Breast epithelium (tissue), 3 donors: ENCODE data around the gene P2RX3.

Experiments
- POLR2A ChIP-seq: fragments of 450-650 bp; IDR thresholded peaks from one replicate; pipeline ENCODE4 v1.6.1; 2016; ENCODE audit warnings: antibody characterized with exemption, mild to moderate bottlenecking, moderate library complexity
- TF ChIP-seq, protein P1 (sequence below), 3 donors: fragments of 450-650 bp; IDR thresholded peaks; one replicate each; pipeline ENCODE4 v1.5.1; 2016 to 2017; ENCODE audit warnings: antibody characterized with exemption in 3 of 3, mild to moderate bottlenecking in 3 of 3, moderate library complexity in 3 of 3

DNA sequence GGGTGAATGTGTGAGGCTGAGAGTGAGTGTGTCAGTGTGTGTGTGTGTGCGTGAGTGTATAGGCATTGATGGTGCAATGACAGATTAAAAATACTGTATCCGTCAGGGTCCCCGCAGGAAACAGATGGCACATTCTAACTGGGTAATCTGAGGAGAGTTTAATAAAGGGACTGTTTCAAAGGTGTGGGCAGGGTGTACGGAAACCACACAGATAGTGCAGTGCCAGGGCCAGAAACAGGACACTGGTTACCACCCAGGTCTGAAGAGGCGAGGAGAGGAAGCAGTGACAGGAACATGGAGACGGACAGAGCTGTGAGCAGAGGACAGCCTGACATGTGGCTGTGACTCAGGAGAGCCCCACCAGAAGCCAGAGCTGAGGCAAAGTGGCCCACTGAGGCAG lies 16.5 kb downstream of the P2RX3 start:
- TF ChIP-seq, protein P1, sequence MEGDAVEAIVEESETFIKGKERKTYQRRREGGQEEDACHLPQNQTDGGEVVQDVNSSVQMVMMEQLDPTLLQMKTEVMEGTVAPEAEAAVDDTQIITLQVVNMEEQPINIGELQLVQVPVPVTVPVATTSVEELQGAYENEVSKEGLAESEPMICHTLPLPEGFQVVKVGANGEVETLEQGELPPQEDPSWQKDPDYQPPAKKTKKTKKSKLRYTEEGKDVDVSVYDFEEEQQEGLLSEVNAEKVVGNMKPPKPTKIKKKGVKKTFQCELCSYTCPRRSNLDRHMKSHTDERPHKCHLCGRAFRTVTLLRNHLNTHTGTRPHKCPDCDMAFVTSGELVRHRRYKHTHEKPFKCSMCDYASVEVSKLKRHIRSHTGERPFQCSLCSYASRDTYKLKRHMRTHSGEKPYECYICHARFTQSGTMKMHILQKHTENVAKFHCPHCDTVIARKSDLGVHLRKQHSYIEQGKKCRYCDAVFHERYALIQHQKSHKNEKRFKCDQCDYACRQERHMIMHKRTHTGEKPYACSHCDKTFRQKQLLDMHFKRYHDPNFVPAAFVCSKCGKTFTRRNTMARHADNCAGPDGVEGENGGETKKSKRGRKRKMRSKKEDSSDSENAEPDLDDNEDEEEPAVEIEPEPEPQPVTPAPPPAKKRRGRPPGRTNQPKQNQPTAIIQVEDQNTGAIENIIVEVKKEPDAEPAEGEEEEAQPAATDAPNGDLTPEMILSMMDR (IDR thresholded peaks at IDR 0.05): no peak
- no peak for TF ChIP-seq POLR2A
